K562 (cell line): ENCODE results near the gene ARPC1A. TPM values are rescaled to one million over a fixed set of nuclear protein-coding genes. Genes with fewer than 3 reads are reported as not detected.

Source experiments
- ATAC-seq: fragments of 200-7000 bp; cut with Tn5 transposase; 3 replicates; pipeline ENCODE4 v1.9.1; 2020; ENCODE audit warnings: moderate library complexity
- BruUV-seq: library from RNA; stranded (reverse); fragments of 400-500 nt; replicated peaks from 2 replicates; lab custom pipeline; 2021; lab: Mats Ljungman, UMichigan
- CTCF ChIA-PET: fragments of 300-600 bp; formaldehyde crosslinking; extraction: SDS; loops from one replicate; lab custom pipeline; 2021; ENCODE audit warnings: low intra/inter-chr PET ratio; lab: Yijun Ruan, JAX
- POLR2A ChIA-PET: fragments of 300-600, 350-650 bp; sonication (Branson Sonifier 250); formaldehyde crosslinking; extraction: SDS; loops from one replicate; lab custom pipeline; 2021; ENCODE audit warnings: antibody characterized with exemption, inconsistent platforms; lab: Yijun Ruan, JAX
- DNase-seq, 4 experiments: peaks; one replicate each; pipeline versions ENCODE4 v3.0.0 to v3.0.0-alpha.2; 2011 to 2018; ENCODE audit warnings: low spot score in 3 of 4, mixed read lengths in 3 of 4; ENCODE audit errors: extremely low read depth in 1 of 4
- FAIRE-seq: peaks from 2 replicates; lab custom pipeline; 2011; peaks lifted over from hg19 to GRCh38; lab: Jason Lieb, UNC
- H2AFZ ChIP-seq: 2 replicates; pipeline ENCODE4 v1.6.0; 2011; ENCODE audit warnings: low read depth, low read length, control low read depth, inconsistent platforms
- H3K27ac ChIP-seq: fragments of 200-600 bp; 3 replicates; pipeline ENCODE4 v1.8.0; 2011; ENCODE audit warnings: low read depth, mild to moderate bottlenecking, control low read depth, inconsistent platforms, low read length, moderate library complexity, mixed read lengths; ENCODE audit errors: extremely low read depth
- H3K27me3 ChIP-seq, 2 experiments: fragments of 300-600 bp in 1 of 2; 2 replicates in 1 of 2; 3 replicates in 1 of 2; pipeline versions ENCODE4 v1.6.0 to v1.8.0; 2011; ENCODE audit warnings: inconsistent platforms in 2 of 2, low read length in 2 of 2, mild to moderate bottlenecking in 1 of 2, mixed read lengths in 1 of 2, moderate library complexity in 1 of 2; ENCODE audit not compliant: control insufficient read depth in 2 of 2, insufficient read depth in 2 of 2
- H3K36me3 ChIP-seq: fragments of 300-600 bp; 3 replicates; pipeline ENCODE4 v1.8.0; 2011; ENCODE audit warnings: mild to moderate bottlenecking, low read length, inconsistent platforms; ENCODE audit not compliant: control insufficient read depth, insufficient read depth
- H3K4me1 ChIP-seq, 2 experiments: fragments of 200-600 bp in 1 of 2; replicated peaks in 1 of 2; 2 replicates in 1 of 2; 3 replicates in 1 of 2; pipeline versions ENCODE4 v1.5.1 to v1.8.0; 2011; ENCODE audit warnings: inconsistent platforms in 2 of 2, low read length in 2 of 2, mild to moderate bottlenecking in 1 of 2, mixed read lengths in 1 of 2, moderate library complexity in 1 of 2; ENCODE audit not compliant: control insufficient read depth in 2 of 2, insufficient read depth in 2 of 2
- H3K4me2 ChIP-seq: 2 replicates; pipeline ENCODE4 v1.6.1; 2011; ENCODE audit warnings: low read length, control low read depth, inconsistent platforms, mixed read lengths; ENCODE audit not compliant: insufficient read depth
- H3K4me3 ChIP-seq: fragments of 200-600 bp; sonication (generic), shearing (Covaris generic); 2 replicates; pipeline ENCODE4 v1.5.1; 2016; ENCODE audit warnings: control low read depth, inconsistent platforms
- H3K79me2 ChIP-seq: fragments of 200-600 bp; 3 replicates; pipeline ENCODE4 v1.8.0; 2011; ENCODE audit warnings: low read length, inconsistent platforms; ENCODE audit not compliant: control insufficient read depth, insufficient read depth
- H3K9ac ChIP-seq, 2 experiments: 2 replicates each; pipeline versions ENCODE4 v1.6.0 to v1.6.1; 2011; ENCODE audit warnings: low read depth in 2 of 2, low read length in 2 of 2, control low read depth in 1 of 2, inconsistent platforms in 1 of 2, mild to moderate bottlenecking in 1 of 2, mixed read lengths in 1 of 2; ENCODE audit not compliant: insufficient read depth in 1 of 2
- H3K9me1 ChIP-seq: one replicate; pipeline ENCODE4 v1.6.0; 2011; ENCODE audit warnings: inconsistent platforms, mild to moderate bottlenecking, low read length, moderate library complexity; ENCODE audit not compliant: control insufficient read depth, insufficient read depth
- H3K9me3 ChIP-seq: replicated peaks from 2 replicates; pipeline ENCODE4 v1.5.1; 2011; ENCODE audit warnings: low read depth, low read length, inconsistent platforms; ENCODE audit not compliant: control insufficient read depth, insufficient read depth
- H4K20me1 ChIP-seq: replicated peaks from 2 replicates; pipeline ENCODE4 v1.6.1; 2011; ENCODE audit warnings: low read length, inconsistent platforms, mixed read lengths; ENCODE audit not compliant: control insufficient read depth, insufficient read depth
- ATF3 ChIP-seq, 2 experiments: fragments of 450-650 bp in 1 of 2; sonication (generic) in 1 of 2; formaldehyde crosslinking in 1 of 2; IDR thresholded peaks in 1 of 2; conservative IDR thresholded peaks in 1 of 2; 2 replicates each; pipeline versions ENCODE4 v1.6.1 to v1.8.1; 2016 to 2023; ENCODE audit warnings: mild to moderate bottlenecking in 2 of 2, moderate library complexity in 2 of 2, inconsistent platforms in 1 of 2, missing genetic modification reagents in 1 of 2
- ESRRA ChIP-seq: fragments of 450-650 bp; IDR thresholded peaks from 2 replicates; pipeline ENCODE4 v1.6.1; 2014; ENCODE audit warnings: low read depth, mild to moderate bottlenecking, moderate library complexity, borderline replicate concordance
- HDAC3 ChIP-seq: fragments of 450-650 bp; IDR thresholded peaks from 2 replicates; pipeline ENCODE4 v1.6.1; 2018; ENCODE audit warnings: borderline replicate concordance, mild to moderate bottlenecking, moderate library complexity; ENCODE audit not compliant: partially characterized antibody
- NR4A1 ChIP-seq, 2 experiments: fragments of 250-450 bp in 1 of 2; fragments of 450-650 bp in 1 of 2; sonication (Bioruptor Pico) in 1 of 2; IDR thresholded peaks; 2 replicates each; pipeline versions ENCODE4 v1.4.0 to v1.6.1; 2016 to 2020; ENCODE audit warnings: mild to moderate bottlenecking in 2 of 2, missing compliant biosample characterization in 1 of 2, missing genetic modification characterization in 1 of 2, moderate library complexity in 1 of 2
- POLR2AphosphoS2 ChIP-seq: IDR thresholded peaks from 2 replicates; pipeline ENCODE4 v1.6.1; 2012; ENCODE audit warnings: low read length, improper control_type of control experiment
- POLR2G ChIP-seq: fragments of 200-400 bp; formaldehyde crosslinking; IDR thresholded peaks from 2 replicates; pipeline ENCODE4 v1.6.1; 2017; ENCODE audit warnings: low read depth, mild to moderate bottlenecking, antibody characterized with exemption, low read length, moderate library complexity
- RNF2 ChIP-seq: sonication (generic); IDR thresholded peaks from 2 replicates; pipeline ENCODE4 v1.6.1; 2016
- SREBF2 ChIP-seq: sonication (generic); formaldehyde crosslinking; IDR thresholded peaks from 2 replicates; pipeline ENCODE4 v1.4.0; 2020; ENCODE audit warnings: mild to moderate bottlenecking, missing genetic modification reagents
- SUPT5H ChIP-seq: fragments of 450-650 bp; IDR thresholded peaks from 2 replicates; pipeline ENCODE4 v1.6.1; 2016
- TCF7 ChIP-seq: sonication (generic); IDR thresholded peaks from 2 replicates; pipeline ENCODE4 v1.6.1; 2016; ENCODE audit warnings: antibody characterized with exemption, borderline replicate concordance
- ZFPM2 ChIP-seq: fragments of 250-450 bp; sonication (Bioruptor Pico); IDR thresholded peaks from 2 replicates; pipeline ENCODE4 v1.5.1; 2022; ENCODE audit warnings: mild to moderate bottlenecking
- ZKSCAN3 ChIP-seq: fragments of 250-450 bp; sonication (Bioruptor Pico); IDR thresholded peaks from 2 replicates; pipeline ENCODE4 v1.4.0; 2020
- ZNF764 ChIP-seq: fragments of 250-450 bp; sonication (Bioruptor Pico); IDR thresholded peaks from 2 replicates; pipeline ENCODE4 v1.4.0; 2020; ENCODE audit warnings: low read depth, mild to moderate bottlenecking, moderate library complexity
- WGBS: fragments of 100-300 bp; shearing (Covaris generic); methylation state at CpG from one replicate; pipeline ENCODE4 v1.1.6; 2016; ENCODE audit warnings: low coverage, mixed read lengths; ENCODE audit not compliant: insufficient coverage; ENCODE audit errors: missing lambda C conversion rate; 5-methylcytosine and 5-hydroxymethylcytosine counted together
- in situ Hi-C: fragments of 300-500 bp; cut with MboI; formaldehyde crosslinking; loops from 4 replicates; pipeline ENCODE4 v1.15.0; 2018; ENCODE audit warnings: inconsistent platforms, mixed read lengths
- intact Hi-C: fragments of 100-400 bp; cut with micrococcal nuclease; formaldehyde crosslinking; loops from 2 replicates; pipeline ENCODE4 v1.14.2; 2022
- polyA plus RNA-seq, 8 experiments: library from polyadenylated mRNA; depleted of rRNA in 4 of 8; stranded (reverse) in 5 of 8; unstranded in 3 of 8; fragments of >200 nt; fragmentation: Nextera tagmentation in 2 of 8; fragmentation: Illumina TruSeq in 1 of 8; extraction: Ambion mirVana in 2 of 8; extraction: Trizol in 1 of 8; gene quantifications; 2 replicates each; pipeline versions ENCODE4 v1.2.1 to v1.2.3, GENCODE V29; 2011 to 2014; ENCODE audit warnings: inconsistent platforms in 1 of 8, missing spikeins in 1 of 8
- total RNA-seq, 7 experiments: library from RNA; depleted of rRNA in 6 of 7; stranded (reverse); fragments of >200 nt in 6 of 7; fragmentation: Illumina TruSeq in 2 of 7; extraction: Trizol in 2 of 7; gene quantifications; 2 replicates each; pipeline versions ENCODE4 v1.2.1 to v1.2.3, GENCODE V29; 2011 to 2021; ENCODE audit warnings: low replicate concordance in 1 of 7
- TF ChIP-seq, protein P1 (sequence below): fragments of 250-450 bp; sonication (Bioruptor Pico); IDR thresholded peaks from 2 replicates; pipeline ENCODE4 v1.5.0; 2022; ENCODE audit warnings: mild to moderate bottlenecking

ARPC1A gene
- total and polyA plus RNA-seq, 9 of the 15 experiments (the other 6 are each of a cell fraction or from before 2014, with no cell fraction given): 39.5 to 151 (median 86.1) TPM

GRCh38 chr7:99344061-99344647, 18.5 kb downstream of the ARPC1A start:
- Histone ChIP-seq H3K4me2 (no peak overlapping the region), H3K9me1 (no peaks in the 10 kb centered on the region), H3K4me1 (no peaks in the 10 kb centered on the region), H3K4me3 (no peak overlapping the region), H3K27ac (no peak overlapping the region), H3K27me3 (no peaks in the 10 kb centered on the region), H3K36me3 (peaks cover 80% of the 10 kb centered on the region), H3K79me2 (no peaks in the 10 kb centered on the region), H4K20me1 (no peaks in the 10 kb centered on the region), H2AFZ (no peak overlapping the region), H3K9me3 (no peaks in the 10 kb centered on the region), H3K9ac (peak overlapping the region in 1 of 2 experiments; percentile 53; a peak in 2 of 4 replicates)
- FAIRE-seq (no peak), DNase-seq (no peak), ATAC-seq (no peak)
- in situ Hi-C loops (no loop called here), intact Hi-C loops (no loop called here)
- POLR2A ChIA-PET: interaction anchor here (0.7 to 1.2 kb wide), 2 partner anchors 8 to 11 kb away, joined by 3 to 4 read pairs; no protein-coding TSS in a partner anchor
- no TSS peak for BruUV-seq
- 93% methylated on average over 13 of the region's 13 CpGs for WGBS
- CTCF ChIA-PET: no interaction called here
- no peak for TF ChIP-seq POLR2AphosphoS2
- TF ChIP-seq, protein P1, sequence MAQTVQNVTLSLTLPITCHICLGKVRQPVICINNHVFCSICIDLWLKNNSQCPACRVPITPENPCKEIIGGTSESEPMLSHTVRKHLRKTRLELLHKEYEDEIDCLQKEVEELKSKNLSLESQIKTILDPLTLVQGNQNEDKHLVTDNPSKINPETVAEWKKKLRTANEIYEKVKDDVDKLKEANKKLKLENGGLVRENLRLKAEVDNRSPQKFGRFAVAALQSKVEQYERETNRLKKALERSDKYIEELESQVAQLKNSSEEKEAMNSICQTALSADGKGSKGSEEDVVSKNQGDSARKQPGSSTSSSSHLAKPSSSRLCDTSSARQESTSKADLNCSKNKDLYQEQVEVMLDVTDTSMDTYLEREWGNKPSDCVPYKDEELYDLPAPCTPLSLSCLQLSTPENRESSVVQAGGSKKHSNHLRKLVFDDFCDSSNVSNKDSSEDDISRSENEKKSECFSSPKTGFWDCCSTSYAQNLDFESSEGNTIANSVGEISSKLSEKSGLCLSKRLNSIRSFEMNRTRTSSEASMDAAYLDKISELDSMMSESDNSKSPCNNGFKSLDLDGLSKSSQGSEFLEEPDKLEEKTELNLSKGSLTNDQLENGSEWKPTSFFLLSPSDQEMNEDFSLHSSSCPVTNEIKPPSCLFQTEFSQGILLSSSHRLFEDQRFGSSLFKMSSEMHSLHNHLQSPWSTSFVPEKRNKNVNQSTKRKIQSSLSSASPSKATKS: no peak
- no peak for TF ChIP-seq HDAC3
- TF ChIP-seq NR4A1 (CRISPR knock-in tag; IDR thresholded peaks at IDR 0.05): no peak
- TF ChIP-seq NR4A1 (tag; IDR thresholded peaks at IDR 0.05): no peak
- no peak for TF ChIP-seq ZKSCAN3 (CRISPR knock-in tag)
- TF ChIP-seq POLR2G: 0 out of 2 replicates have a peak, but pooled peaks have one; percentile 33
- no peak for TF ChIP-seq ATF3 (IDR thresholded peaks at IDR 0.05)
- no peak for TF ChIP-seq ATF3 (CRISPR knock-in tag; conservative IDR thresholded peaks at IDR 0.05)
- no peak for TF ChIP-seq TCF7
- 0 out of 2 replicates have a peak, but pooled peaks have one; percentile 32 for TF ChIP-seq SUPT5H
- TF ChIP-seq ZFPM2 (CRISPR knock-in tag): no peak
- no peak for TF ChIP-seq RNF2
- no peak for TF ChIP-seq ESRRA
- no peak for TF ChIP-seq ZNF764 (CRISPR knock-in tag)
- TF ChIP-seq SREBF2 (CRISPR knock-in tag): no peak
